ENCODE results near the gene SDSL. TPM values are rescaled to one million over a fixed set of nuclear protein-coding genes. Genes with fewer than 3 reads are reported as not detected.

Gene SDSL
- total RNA-seq, 4 donors from 2014 or later: 7.5 to 21.5 (median 11.4) TPM

- DNase-seq: no peak
- no peaks in the 10 kb centered on the region for H3K27me3 ChIP-seq
- no peak overlapping the region for H3K27ac ChIP-seq
- no peaks in the 10 kb centered on the region for H3K9me3 ChIP-seq
- TF ChIP-seq POLR2A (IDR thresholded peaks at IDR 0.05) (no peak), CTCF (IDR thresholded peaks at IDR 0.05) (no peak)
- no peaks in the 10 kb centered on the region for H3K36me3 ChIP-seq
- H3K4me3 ChIP-seq: no peak overlapping the region
- H3K4me1 ChIP-seq: no peaks in the 10 kb centered on the region
These were observed 20.8 kb upstream of the SDSL start for GRCh38 chr12:113401066-113402000.

- H3K36me3 ChIP-seq: no peaks in the 10 kb centered on the region
- no peak for DNase-seq
- H3K9me3 ChIP-seq: no peaks in the 10 kb centered on the region
- no peak overlapping the region for H3K27ac ChIP-seq
- no peak overlapping the region for H3K4me3 ChIP-seq
- no peak for TF ChIP-seq CTCF (IDR thresholded peaks at IDR 0.05)
- TF ChIP-seq POLR2A (IDR thresholded peaks at IDR 0.05): no peak
- no peaks in the 10 kb centered on the region for H3K4me1 ChIP-seq
- no peaks in the 10 kb centered on the region for H3K27me3 ChIP-seq
These were observed 19.5 kb upstream of the SDSL start for GRCh38 chr12:113402586-113403260.

- DNase-seq: peak in 1 of 3 donors; percentile 51
- Histone ChIP-seq H3K36me3 (no peaks in the 10 kb centered on the region), H3K9me3 (no peaks in the 10 kb centered on the region), H3K27me3 (no peaks in the 10 kb centered on the region), H3K4me1 (no peaks in the 10 kb centered on the region), H3K4me3 (no peak within 1 kb of the TSS), H3K27ac (no peak within 1 kb of the TSS)
- no peak for TF ChIP-seq CTCF (IDR thresholded peaks at IDR 0.05)
- TF ChIP-seq POLR2A (IDR thresholded peaks at IDR 0.05): no peak
These were observed 18.5 kb upstream of the SDSL start, which contains the start of gene SDS for GRCh38 chr12:113403435-113404415. SDS (minus strand) TSS chr12:113403887; CDS start chr12:113399708, 4,179 bp downstream.

GRCh38 chr12:113405694-113406093 is 16.5 kb upstream of the SDSL start:
- H3K9me3 ChIP-seq: no peaks in the 10 kb centered on the region
- no peaks in the 10 kb centered on the region for H3K4me1 ChIP-seq
- H3K27me3 ChIP-seq: no peaks in the 10 kb centered on the region
- no peak for TF ChIP-seq CTCF (IDR thresholded peaks at IDR 0.05)
- TF ChIP-seq POLR2A (IDR thresholded peaks at IDR 0.05): no peak
- H3K4me3 ChIP-seq: no peak overlapping the region
- H3K27ac ChIP-seq: no peak overlapping the region
- no peak for DNase-seq
- no peaks in the 10 kb centered on the region for H3K36me3 ChIP-seq

Data from Peyer's patch (tissue), 4 donors.